ENCODE data around the gene GRID1. TPM values are rescaled to one million over a fixed set of nuclear protein-coding genes. Genes with fewer than 3 reads are reported as not detected.

The GRID1 gene
- total RNA-seq, 1 donor from 2014 or later, result 0.75 TPM

DNA sequence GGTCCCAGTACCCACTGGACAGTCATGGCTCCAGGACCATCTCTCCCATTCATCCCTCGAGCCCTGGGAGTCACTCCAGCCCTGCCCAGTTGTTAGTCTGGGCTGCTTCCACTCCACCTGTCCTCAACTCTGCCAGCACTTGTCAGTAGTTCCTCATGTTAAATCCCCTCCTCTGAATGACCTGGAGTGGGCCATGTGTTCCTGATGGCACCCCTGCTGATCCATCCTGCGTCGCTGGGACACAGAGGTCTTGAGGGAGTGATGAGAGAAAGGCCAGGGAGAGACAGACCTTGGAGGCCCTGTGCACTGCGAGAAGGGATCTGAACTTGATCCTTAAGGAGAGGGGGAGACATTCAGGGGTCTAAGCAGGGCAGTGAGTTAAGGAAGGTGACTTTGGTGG lies 174.9 kb downstream of the GRID1 start:
- Histone ChIP-seq H3K9ac (ENCODE audit: low read length) (no peak overlapping the region), H3K27me3 (ENCODE audit: insufficient read depth, low read length) (no peaks in the 10 kb centered on the region), H3K4me3 (ENCODE audit: insufficient read depth, low read depth, low read length) (no peak overlapping the region), H4K20me1 (ENCODE audit: insufficient read depth, low read length) (no peaks in the 10 kb centered on the region), H2AFZ (ENCODE audit: low read depth, low read length) (no peak overlapping the region), H3K4me1 (ENCODE audit: insufficient read depth, low read length) (no peaks in the 10 kb centered on the region), H3K27ac (ENCODE audit: low read depth, low read length) (no peak overlapping the region), H3K4me2 (ENCODE audit: low read length) (no peak overlapping the region), H3K79me2 (ENCODE audit: insufficient read depth, low read length) (no peaks in the 10 kb centered on the region), H3K36me3 (ENCODE audit: insufficient read depth, low read length) (no peaks in the 10 kb centered on the region), H3K9me3 (ENCODE audit: insufficient read depth, low read depth, low read length) (no peaks in the 10 kb centered on the region)
- FAIRE-seq (no peak), DNase-seq (ENCODE audit: low read depth) (no peak)
- Mint-ChIP-seq H3K4me1 (ENCODE audit: low read depth, unreplicated experiment) (peaks cover 4% of the 10 kb centered on the region), H3K4me3 (ENCODE audit: unreplicated experiment) (no peak overlapping the region), H3K27ac (ENCODE audit: unreplicated experiment) (no peak overlapping the region), H3K27me3 (ENCODE audit: low read depth, unreplicated experiment) (peaks cover 62% of the 10 kb centered on the region), H3K36me3 (ENCODE audit: low read depth, unreplicated experiment) (peaks cover 2% of the 10 kb centered on the region), H3K9me3 (ENCODE audit: unreplicated experiment) (peaks cover 2% of the 10 kb centered on the region)
- no peak for TF ChIP-seq CTCF (IDR thresholded peaks at IDR 0.05; ENCODE audit: insufficient read depth, low read depth, low read length)
- no peak for TF ChIP-seq EZH2 (IDR thresholded peaks at IDR 0.05; ENCODE audit: insufficient read depth, low read length)

DNA sequence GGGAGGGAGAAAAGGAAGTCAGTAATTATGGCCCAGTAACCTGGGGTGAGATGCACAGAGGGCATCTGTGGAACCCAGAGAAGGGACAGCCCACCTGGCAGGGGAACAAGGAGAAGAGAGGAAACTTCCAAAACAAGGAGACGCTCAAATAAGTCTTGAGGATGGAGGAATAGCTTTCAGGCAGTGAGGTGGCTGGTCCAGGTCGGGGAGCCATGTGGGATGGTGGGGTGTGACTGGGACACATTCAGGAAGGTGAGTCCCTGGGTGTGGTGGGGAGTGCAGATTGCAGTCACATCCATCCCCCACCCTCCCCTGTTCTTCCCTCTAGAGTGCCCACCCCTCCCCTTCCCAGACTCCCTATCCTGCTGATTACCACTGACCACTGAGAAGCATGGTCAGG lies 175.4 kb downstream of the GRID1 start:
- Histone ChIP-seq H3K9ac (ENCODE audit: low read length) (no peak overlapping the region), H4K20me1 (ENCODE audit: insufficient read depth, low read length) (no peaks in the 10 kb centered on the region), H3K4me2 (ENCODE audit: low read length) (no peak overlapping the region), H3K4me1 (ENCODE audit: insufficient read depth, low read length) (no peaks in the 10 kb centered on the region), H3K27me3 (ENCODE audit: insufficient read depth, low read length) (no peaks in the 10 kb centered on the region), H3K27ac (ENCODE audit: low read depth, low read length) (no peak overlapping the region), H3K4me3 (ENCODE audit: insufficient read depth, low read depth, low read length) (no peak overlapping the region), H2AFZ (ENCODE audit: low read depth, low read length) (no peak overlapping the region), H3K79me2 (ENCODE audit: insufficient read depth, low read length) (no peaks in the 10 kb centered on the region), H3K9me3 (ENCODE audit: insufficient read depth, low read depth, low read length) (no peaks in the 10 kb centered on the region), H3K36me3 (ENCODE audit: insufficient read depth, low read length) (no peaks in the 10 kb centered on the region)
- Mint-ChIP-seq H3K4me3 (ENCODE audit: unreplicated experiment) (no peak overlapping the region), H3K4me1 (ENCODE audit: low read depth, unreplicated experiment) (no peaks in the 10 kb centered on the region), H3K27me3 (ENCODE audit: low read depth, unreplicated experiment) (peaks cover 60% of the 10 kb centered on the region), H3K36me3 (ENCODE audit: low read depth, unreplicated experiment) (peaks cover 2% of the 10 kb centered on the region), H3K9me3 (ENCODE audit: unreplicated experiment) (peaks cover 2% of the 10 kb centered on the region), H3K27ac (ENCODE audit: unreplicated experiment) (no peak overlapping the region)
- TF ChIP-seq CTCF (IDR thresholded peaks at IDR 0.05; ENCODE audit: insufficient read depth, low read depth, low read length), result no peak
- TF ChIP-seq EZH2 (IDR thresholded peaks at IDR 0.05; ENCODE audit: insufficient read depth, low read length), result no peak
- DNase-seq (ENCODE audit: low read depth) (no peak), FAIRE-seq (no peak)

DNA sequence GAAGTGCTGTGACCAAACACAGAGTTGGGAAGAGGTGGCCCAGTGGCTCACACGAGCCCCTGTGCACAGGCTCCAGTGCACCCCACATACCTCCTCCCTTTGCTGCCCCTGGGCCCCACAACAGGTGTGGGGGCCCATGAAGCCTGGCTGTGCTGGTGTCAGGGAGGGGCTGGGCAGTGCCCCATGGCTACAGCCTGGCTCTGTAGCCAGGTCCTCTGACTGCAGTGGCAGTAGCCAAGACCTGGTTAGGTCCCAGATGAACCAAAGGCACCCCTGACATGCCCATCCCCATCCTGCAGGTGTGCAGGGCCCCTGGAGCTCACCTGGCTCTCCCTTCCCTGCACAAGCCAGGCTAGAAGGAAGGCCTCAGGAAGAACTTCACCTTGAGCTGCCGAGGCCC lies 176.3 kb downstream of the GRID1 start:
- no peak overlapping the region for H3K4me2 ChIP-seq (ENCODE audit: low read length)
- Mint-ChIP-seq H3K4me1 (ENCODE audit: low read depth, unreplicated experiment) (no peaks in the 10 kb centered on the region), H3K9me3 (ENCODE audit: unreplicated experiment) (no peaks in the 10 kb centered on the region), H3K4me3 (ENCODE audit: unreplicated experiment) (no peak overlapping the region), H3K36me3 (ENCODE audit: low read depth, unreplicated experiment) (peaks cover 2% of the 10 kb centered on the region), H3K27me3 (ENCODE audit: low read depth, unreplicated experiment) (peaks cover 51% of the 10 kb centered on the region), H3K27ac (ENCODE audit: unreplicated experiment) (no peak overlapping the region)
- no peaks in the 10 kb centered on the region for H3K9me3 ChIP-seq (ENCODE audit: insufficient read depth, low read depth, low read length)
- TF ChIP-seq EZH2 (IDR thresholded peaks at IDR 0.05; ENCODE audit: insufficient read depth, low read length) (no peak), CTCF (IDR thresholded peaks at IDR 0.05; ENCODE audit: insufficient read depth, low read depth, low read length) (no peak)
- H4K20me1 ChIP-seq (ENCODE audit: insufficient read depth, low read length), result no peaks in the 10 kb centered on the region
- H3K4me3 ChIP-seq (ENCODE audit: insufficient read depth, low read depth, low read length), result no peak overlapping the region
- H3K9ac ChIP-seq (ENCODE audit: low read length), result no peak overlapping the region
- H2AFZ ChIP-seq (ENCODE audit: low read depth, low read length), result no peak overlapping the region
- H3K36me3 ChIP-seq (ENCODE audit: insufficient read depth, low read length), result no peaks in the 10 kb centered on the region
- DNase-seq (ENCODE audit: low read depth), result no peak
- FAIRE-seq, result no peak
- H3K4me1 ChIP-seq (ENCODE audit: insufficient read depth, low read length), result no peaks in the 10 kb centered on the region
- no peaks in the 10 kb centered on the region for H3K79me2 ChIP-seq (ENCODE audit: insufficient read depth, low read length)
- no peaks in the 10 kb centered on the region for H3K27me3 ChIP-seq (ENCODE audit: insufficient read depth, low read length)
- H3K27ac ChIP-seq (ENCODE audit: low read depth, low read length), result no peak overlapping the region
